H9 (cell line): Measurements from ENCODE around the gene PLA2G5. TPM values are rescaled to one million over a fixed set of nuclear protein-coding genes. Genes with fewer than 3 reads are reported as not detected.
A peak's percentile ranks its signal among the peaks of the same experiment; 100 is the strongest.

ENCODE experiments used
- DNase-seq: peaks from one replicate; pipeline ENCODE4 v3.0.0-alpha.2; 2017
- H2AFZ ChIP-seq: one replicate; pipeline ENCODE4 v1.6.1; 2013; ENCODE audit warnings: mild to moderate bottlenecking, low read length, control low read depth, moderate library complexity
- H2AK5ac ChIP-seq: 2 replicates; pipeline ENCODE4 v1.6.1; 2013; ENCODE audit warnings: low read length, control low read depth, mixed read lengths; ENCODE audit not compliant: insufficient read length
- H2BK120ac ChIP-seq: one replicate; pipeline ENCODE4 v1.6.1; 2013; ENCODE audit warnings: low read depth, mild to moderate bottlenecking, low read length, control low read depth, inconsistent platforms; ENCODE audit not compliant: poor library complexity, severe bottlenecking
- H2BK12ac ChIP-seq: 2 replicates; pipeline ENCODE4 v1.6.1; 2013; ENCODE audit warnings: low read length, control low read depth, mixed read lengths, low read depth; ENCODE audit not compliant: insufficient read length
- H2BK15ac ChIP-seq: 2 replicates; pipeline ENCODE4 v1.6.1; 2013; ENCODE audit warnings: low read depth, low read length, control low read depth
- H2BK20ac ChIP-seq: one replicate; pipeline ENCODE4 v1.6.1; 2013; ENCODE audit warnings: low read depth, mild to moderate bottlenecking, low read length, control low read depth, inconsistent platforms; ENCODE audit not compliant: poor library complexity, severe bottlenecking
- H2BK5ac ChIP-seq: 2 replicates; pipeline ENCODE4 v1.6.1; 2013; ENCODE audit warnings: low read length, control low read depth, mixed read lengths; ENCODE audit not compliant: insufficient read length
- H3K14ac ChIP-seq: 2 replicates; pipeline ENCODE4 v1.6.1; 2013; ENCODE audit warnings: low read length, control low read depth; ENCODE audit not compliant: insufficient read depth
- H3K18ac ChIP-seq: 2 replicates; pipeline ENCODE4 v1.6.1; 2013; ENCODE audit warnings: low read depth, mild to moderate bottlenecking, mixed read lengths, low read length, control low read depth; ENCODE audit not compliant: insufficient read length
- H3K23ac ChIP-seq: 2 replicates; pipeline ENCODE4 v1.6.1; 2013; ENCODE audit warnings: low read length, control low read depth, mixed read lengths, low read depth; ENCODE audit not compliant: insufficient read length
- H3K23me2 ChIP-seq: 2 replicates; pipeline ENCODE4 v1.6.1; 2013; ENCODE audit warnings: low read depth, mild to moderate bottlenecking, mixed read lengths, low read length, control low read depth; ENCODE audit not compliant: insufficient read length, poor library complexity, severe bottlenecking
- H3K27ac ChIP-seq: 2 replicates; pipeline ENCODE4 v1.5.1; 2013; ENCODE audit warnings: low read length, control low read depth, mixed read lengths, low read depth; ENCODE audit not compliant: insufficient read length
- H3K27me3 ChIP-seq: 2 replicates; pipeline ENCODE4 v1.6.1; 2013; ENCODE audit warnings: low read length, control low read depth, inconsistent platforms; ENCODE audit not compliant: insufficient read depth
- H3K4ac ChIP-seq: 2 replicates; pipeline ENCODE4 v1.6.1; 2013; ENCODE audit warnings: low read depth, mild to moderate bottlenecking, control low read depth, inconsistent platforms, low read length, moderate library complexity
- H3K4me1 ChIP-seq: 2 replicates; pipeline ENCODE4 v1.6.1; 2013; ENCODE audit warnings: low read length, control low read depth, inconsistent platforms; ENCODE audit not compliant: insufficient read depth
- H3K4me2 ChIP-seq: 2 replicates; pipeline ENCODE4 v1.6.1; 2013; ENCODE audit warnings: low read length, control low read depth, mixed read lengths; ENCODE audit not compliant: insufficient read length, insufficient read depth
- H3K56ac ChIP-seq: 2 replicates; pipeline ENCODE4 v1.6.1; 2013; ENCODE audit warnings: low read depth, mild to moderate bottlenecking, mixed read lengths, low read length, control low read depth; ENCODE audit not compliant: insufficient read length
- H3K79me1 ChIP-seq: 2 replicates; pipeline ENCODE4 v1.6.1; 2013; ENCODE audit warnings: low read depth, mild to moderate bottlenecking, moderate library complexity, low read length, control low read depth, inconsistent platforms; ENCODE audit not compliant: insufficient read depth, poor library complexity, severe bottlenecking
- H3K79me2 ChIP-seq: 2 replicates; pipeline ENCODE4 v1.6.1; 2013; ENCODE audit warnings: low read length, control low read depth, inconsistent platforms; ENCODE audit not compliant: insufficient read depth
- H3K9ac ChIP-seq: 2 replicates; pipeline ENCODE4 v1.6.1; 2013; ENCODE audit warnings: low read length, control low read depth, mixed read lengths; ENCODE audit not compliant: insufficient read length; ENCODE audit errors: extremely low read depth
- H3K9me3 ChIP-seq: one replicate; pipeline ENCODE4 v1.6.1; 2013; ENCODE audit warnings: low read depth, low read length, inconsistent platforms; ENCODE audit not compliant: control insufficient read depth
- H3T11ph ChIP-seq: one replicate; pipeline ENCODE4 v1.6.1; 2013; ENCODE audit warnings: mild to moderate bottlenecking, low read length, control low read depth, inconsistent platforms
- H4K20me1 ChIP-seq: one replicate; pipeline ENCODE4 v1.6.1; 2013; ENCODE audit not compliant: control insufficient read depth, insufficient read length, insufficient read depth
- H4K5ac ChIP-seq: 2 replicates; pipeline ENCODE4 v1.6.1; 2013; ENCODE audit warnings: low read depth, mild to moderate bottlenecking, mixed read lengths, low read length, control low read depth; ENCODE audit not compliant: insufficient read length
- H4K8ac ChIP-seq: replicated peaks from 2 replicates; pipeline ENCODE4 v1.6.1; 2013; ENCODE audit warnings: low read length, control low read depth, mixed read lengths, low read depth; ENCODE audit not compliant: insufficient read length
- H4K91ac ChIP-seq: 2 replicates; pipeline ENCODE4 v1.6.1; 2013; ENCODE audit warnings: low read depth, mild to moderate bottlenecking, moderate library complexity, mixed read lengths, low read length, control low read depth; ENCODE audit not compliant: insufficient read length
- H3K27ac Mint-ChIP-seq, 3 experiments: 2 replicates in 2 of 3; 3 replicates in 1 of 3; pipeline ENCODE4 v1.8.0; 2020 to 2021; ENCODE audit warnings: mixed read lengths in 3 of 3, mild to moderate bottlenecking in 1 of 3, moderate library complexity in 1 of 3
- H3K27me3 Mint-ChIP-seq: 2 replicates; pipeline ENCODE4 v1.8.0; 2021; ENCODE audit warnings: low read depth, mild to moderate bottlenecking, moderate library complexity, mixed read lengths
- H3K36me3 Mint-ChIP-seq, 3 experiments: 2 replicates in 2 of 3; 3 replicates in 1 of 3; pipeline ENCODE4 v1.8.0; 2020 to 2021; ENCODE audit warnings: low read depth in 3 of 3, mixed read lengths in 3 of 3; ENCODE audit not compliant: insufficient read depth in 1 of 3
- H3K4me1 Mint-ChIP-seq, 2 experiments: 2 replicates each; pipeline ENCODE4 v1.8.0; 2020; ENCODE audit warnings: mixed read lengths in 2 of 2
- H3K4me3 Mint-ChIP-seq, 2 experiments: 2 replicates in 1 of 2; 3 replicates in 1 of 2; pipeline ENCODE4 v1.8.0; 2020 to 2021; ENCODE audit warnings: mild to moderate bottlenecking in 2 of 2, mixed read lengths in 2 of 2, moderate library complexity in 1 of 2
- H3K9me3 Mint-ChIP-seq, 2 experiments: 2 replicates in 1 of 2; 3 replicates in 1 of 2; pipeline ENCODE4 v1.8.0; 2020; ENCODE audit warnings: mild to moderate bottlenecking in 2 of 2, mixed read lengths in 2 of 2, moderate library complexity in 1 of 2
- WGBS: extraction: QIAGEN DNeasy Blood & Tissue Kit; methylation state at CpG from one replicate; pipeline ENCODE4 v1.1.7; 2013; ENCODE audit warnings: missing lambda C conversion rate, low lambda C conversion rate, mixed read lengths; ENCODE audit not compliant: insufficient read length; ENCODE audit errors: extremely low coverage; 5-methylcytosine and 5-hydroxymethylcytosine counted together
- total RNA-seq: library from RNA; stranded (reverse); gene quantifications from 2 replicates; pipeline ENCODE4 v1.2.1, GENCODE V29; 2021
- TF ChIP-seq, protein P1 (sequence below): fragments of 200-600 bp; sonication (generic); conservative IDR thresholded peaks from 3 replicates; pipeline ENCODE4 v1.8.0; 2021; ENCODE audit warnings: antibody characterized with exemption, mild to moderate bottlenecking

Gene PLA2G5
- total RNA-seq, 1 experiment from 2014 or later: not detected

DNA sequence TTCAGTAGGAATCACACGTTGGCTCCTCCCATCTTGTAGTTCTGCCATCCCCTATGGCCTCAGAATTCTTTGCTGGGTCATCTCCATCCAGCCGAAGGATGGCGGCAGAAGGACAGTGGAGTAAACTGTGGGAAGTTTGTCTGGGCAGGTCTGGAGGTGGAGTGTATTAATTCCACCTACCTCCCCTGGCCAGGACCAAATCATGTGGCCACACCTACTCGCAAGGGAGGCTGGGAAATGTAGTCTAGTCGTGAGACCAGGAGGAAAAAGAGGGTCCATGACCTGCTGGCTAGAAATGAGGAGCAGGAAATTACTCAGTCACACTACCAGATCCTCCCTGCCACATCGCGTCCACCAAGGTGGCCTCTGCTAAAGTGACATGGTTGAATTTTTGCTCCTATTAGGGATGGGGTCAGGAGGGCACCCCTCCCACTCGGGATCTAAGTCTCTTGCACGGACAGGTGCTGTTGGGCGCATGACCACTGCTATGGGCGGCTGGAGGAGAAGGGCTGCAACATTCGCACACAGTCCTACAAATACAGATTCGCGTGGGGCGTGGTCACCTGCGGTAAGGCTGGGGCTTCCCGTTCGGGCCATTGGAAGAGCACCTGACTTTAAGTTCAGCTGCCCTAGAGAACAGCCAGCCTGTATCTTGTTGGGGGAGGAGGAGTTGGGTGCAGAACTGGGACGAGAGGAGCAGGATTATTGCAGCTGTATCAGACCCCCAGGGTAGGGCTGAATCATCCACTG is 19.5 kb downstream of the PLA2G5 start:
- H3K4me3 Mint-ChIP-seq: no peak overlapping the region

More for the DNA sequence above, 19.5 kb downstream of the PLA2G5 start:
- TF ChIP-seq, protein P1, sequence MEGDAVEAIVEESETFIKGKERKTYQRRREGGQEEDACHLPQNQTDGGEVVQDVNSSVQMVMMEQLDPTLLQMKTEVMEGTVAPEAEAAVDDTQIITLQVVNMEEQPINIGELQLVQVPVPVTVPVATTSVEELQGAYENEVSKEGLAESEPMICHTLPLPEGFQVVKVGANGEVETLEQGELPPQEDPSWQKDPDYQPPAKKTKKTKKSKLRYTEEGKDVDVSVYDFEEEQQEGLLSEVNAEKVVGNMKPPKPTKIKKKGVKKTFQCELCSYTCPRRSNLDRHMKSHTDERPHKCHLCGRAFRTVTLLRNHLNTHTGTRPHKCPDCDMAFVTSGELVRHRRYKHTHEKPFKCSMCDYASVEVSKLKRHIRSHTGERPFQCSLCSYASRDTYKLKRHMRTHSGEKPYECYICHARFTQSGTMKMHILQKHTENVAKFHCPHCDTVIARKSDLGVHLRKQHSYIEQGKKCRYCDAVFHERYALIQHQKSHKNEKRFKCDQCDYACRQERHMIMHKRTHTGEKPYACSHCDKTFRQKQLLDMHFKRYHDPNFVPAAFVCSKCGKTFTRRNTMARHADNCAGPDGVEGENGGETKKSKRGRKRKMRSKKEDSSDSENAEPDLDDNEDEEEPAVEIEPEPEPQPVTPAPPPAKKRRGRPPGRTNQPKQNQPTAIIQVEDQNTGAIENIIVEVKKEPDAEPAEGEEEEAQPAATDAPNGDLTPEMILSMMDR: no peak
- peak; percentile 77 for DNase-seq
- Histone ChIP-seq H3K18ac (no peak overlapping the region), H3K9ac (no peak overlapping the region), H3K56ac (no peak overlapping the region), H3K79me1 (no peaks in the 10 kb centered on the region), H4K8ac (no peak overlapping the region), H2BK5ac (no peak overlapping the region), H3K4me2 (no peak overlapping the region), H2BK20ac (no peak overlapping the region), H2AK5ac (no peak overlapping the region), H2AFZ (peak overlapping the region; percentile 94), H3K14ac (no peak overlapping the region), H4K20me1 (no peaks in the 10 kb centered on the region), H3K27ac (no peak overlapping the region), H4K5ac (no peak overlapping the region), H3K23ac (no peak overlapping the region), H3K4ac (no peak overlapping the region), H2BK12ac (no peak overlapping the region), H3K4me1 (no peaks in the 10 kb centered on the region), H3K79me2 (no peaks in the 10 kb centered on the region), H3K23me2 (no peaks in the 10 kb centered on the region), H3K27me3 (no peaks in the 10 kb centered on the region), H2BK15ac (no peak overlapping the region), H4K91ac (no peak overlapping the region), H3K9me3 (no peaks in the 10 kb centered on the region), H3T11ph (no peak overlapping the region), H2BK120ac (no peak overlapping the region)
- no peak overlapping the region for H3K27ac Mint-ChIP-seq
- no peaks in the 10 kb centered on the region; a peak in 1 of 7 replicates for H3K36me3 Mint-ChIP-seq
- WGBS: no CpG with 5 or more reads among the region's 19 CpGs
- H3K9me3 Mint-ChIP-seq: peaks cover 11 to 22% of the 10 kb centered on the region in 2 experiments
- peaks cover 3 to 4% of the 10 kb centered on the region in 2 experiments for H3K4me1 Mint-ChIP-seq
- peaks cover 27% of the 10 kb centered on the region for H3K27me3 Mint-ChIP-seq
